Left cardiac atrium (tissue), 4 donors: ENCODE measurements around the gene ZNF844. TPM values are rescaled to one million over a fixed set of nuclear protein-coding genes. Genes with fewer than 3 reads are reported as not detected.
A peak's percentile ranks its signal among the peaks of the same experiment; 100 is the strongest.
"Not testable (repeated sequence)": the region's sequence is repeated elsewhere in the genome, so short reads cannot be mapped to it uniquely, and the experiment has no call there.

Source experiments
- ATAC-seq, 2 donors: fragments of 200-7000 bp; cut with Tn5 transposase; one replicate each; pipeline ENCODE4 v1.9.1; 2020; ENCODE audit warnings: mild to moderate bottlenecking in 2 of 2, moderate library complexity in 2 of 2
- DNase-seq: peaks from one replicate; pipeline ENCODE4 v3.0.0-alpha.2; 2020
- intact Hi-C, 2 donors: fragments of 100-400 bp; cut with DNase I; formaldehyde crosslinking; loops; one replicate each; pipeline versions ENCODE4 v1.14.1 to v1.15.1; 2022 to 2023
- long read RNA-seq: library from polyadenylated mRNA; unstranded; transcript quantifications from one replicate; pipeline ENCODE4 v2.0.0, GENCODE V29; 2021
- total RNA-seq, 2 donors: library from RNA; stranded (reverse); fragmentation: NEBNext Ultra II Directional; extraction: Animal tissue kit (Norgen Biotek cat#: 25700); gene quantifications; one replicate each; pipeline ENCODE4 v1.2.1, GENCODE V29; 2021
- donor health status: DM: no; HTN: yes; CAD: no.
- donor health status: DM: no; HTN: yes; CAD: no; lungs with severe emphysema.
- donor health status: DM: yes; HTN: yes; CAD: no.
- donor health status: Dilated cardiomyopathy.

Gene ZNF844
- total RNA-seq = 10 to 100 TPM; 10.5 to 11.6 TPM
- long read RNA-seq, full-length matches to known transcripts = 1 of 1 reads
- long read RNA-seq, partial matches to known transcripts = 0 of 1 reads
- long read RNA-seq, other reads (novel, unspliced or antisense) = 0 of 1 reads

- intact Hi-C loops = loop anchor here in 1 of 2 donors (5.0 kb wide), 1 partner anchor 77 kb away; the partner anchor contains the start of gene ZNF20
- ATAC-seq (peak; percentile 99), DNase-seq (peak; percentile 98)
Observed at GRCh38 chr19:12064590-12065538, at the start of gene ZNF844. ZNF844 (plus strand) TSS chr19:12064731; CDS start chr19:12064874, 143 bp downstream.

- DNase-seq (no peak), ATAC-seq (no peak)
- intact Hi-C loops = no loop called here
Observed at GRCh38 chr19:12015015-12015752, 49.3 kb upstream of the ZNF844 start.

DNA sequence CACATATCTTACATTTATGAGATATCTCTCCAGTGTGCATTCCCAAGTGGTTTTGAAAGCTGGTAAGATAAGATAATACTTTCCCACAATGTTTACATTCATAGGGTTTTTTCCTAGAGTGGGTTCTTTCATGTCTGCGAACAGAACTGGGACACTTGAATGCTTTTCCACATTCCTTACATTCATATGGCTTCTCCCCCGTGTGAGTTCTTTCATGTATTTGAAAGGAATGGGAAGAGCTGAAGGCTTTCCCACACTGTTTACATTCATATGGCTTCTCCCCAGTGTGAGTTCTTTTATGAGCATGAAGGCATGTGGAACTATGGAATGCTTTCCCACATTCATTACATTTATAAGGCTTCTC is 48.8 kb upstream of the ZNF844 start:
- no peak for ATAC-seq
- no peak for DNase-seq
- intact Hi-C loops = no loop called here

DNA sequence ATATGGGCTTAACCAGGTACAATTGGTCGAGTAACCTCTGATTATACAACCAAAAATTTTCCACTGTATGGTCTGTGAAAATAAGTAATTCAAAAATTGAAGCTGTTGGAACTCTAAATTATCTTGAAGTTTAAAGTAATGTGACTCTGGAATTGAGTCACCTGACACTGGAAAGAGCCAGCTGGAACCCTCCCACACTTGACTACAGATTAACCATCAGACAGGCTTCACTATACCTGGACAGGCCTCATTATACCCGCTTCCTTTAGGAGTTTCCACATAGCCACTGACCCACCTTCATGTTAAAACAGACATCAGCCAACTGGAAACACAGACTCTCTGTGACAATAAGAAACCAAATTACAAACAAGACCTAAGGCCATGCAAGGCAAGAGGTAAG is 30.3 kb upstream of the ZNF844 start:
- ATAC-seq (no peak), DNase-seq (no peak)
- intact Hi-C loops = no loop called here

DNA sequence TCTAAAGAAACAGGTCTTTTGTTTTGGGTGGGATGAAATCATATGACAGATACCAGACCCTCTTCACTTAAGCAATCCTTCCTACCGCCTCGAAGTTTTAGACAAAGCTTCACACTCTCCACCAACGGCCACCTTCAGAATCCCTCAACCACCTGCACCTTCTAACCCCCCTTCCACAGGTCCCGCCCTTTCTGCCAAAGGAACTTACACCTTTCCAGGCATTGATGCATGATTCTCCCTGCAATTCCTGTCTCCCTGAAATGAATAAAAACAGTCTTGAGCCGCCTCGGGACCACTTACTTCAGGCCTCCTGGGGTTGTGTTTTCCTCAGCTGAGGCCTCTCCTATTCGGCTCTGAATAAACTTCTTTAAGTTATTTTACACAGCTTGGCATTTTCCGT is 29.9 kb upstream of the ZNF844 start:
- intact Hi-C loops = no loop called here
- no peak for DNase-seq
- ATAC-seq = no peak

DNA sequence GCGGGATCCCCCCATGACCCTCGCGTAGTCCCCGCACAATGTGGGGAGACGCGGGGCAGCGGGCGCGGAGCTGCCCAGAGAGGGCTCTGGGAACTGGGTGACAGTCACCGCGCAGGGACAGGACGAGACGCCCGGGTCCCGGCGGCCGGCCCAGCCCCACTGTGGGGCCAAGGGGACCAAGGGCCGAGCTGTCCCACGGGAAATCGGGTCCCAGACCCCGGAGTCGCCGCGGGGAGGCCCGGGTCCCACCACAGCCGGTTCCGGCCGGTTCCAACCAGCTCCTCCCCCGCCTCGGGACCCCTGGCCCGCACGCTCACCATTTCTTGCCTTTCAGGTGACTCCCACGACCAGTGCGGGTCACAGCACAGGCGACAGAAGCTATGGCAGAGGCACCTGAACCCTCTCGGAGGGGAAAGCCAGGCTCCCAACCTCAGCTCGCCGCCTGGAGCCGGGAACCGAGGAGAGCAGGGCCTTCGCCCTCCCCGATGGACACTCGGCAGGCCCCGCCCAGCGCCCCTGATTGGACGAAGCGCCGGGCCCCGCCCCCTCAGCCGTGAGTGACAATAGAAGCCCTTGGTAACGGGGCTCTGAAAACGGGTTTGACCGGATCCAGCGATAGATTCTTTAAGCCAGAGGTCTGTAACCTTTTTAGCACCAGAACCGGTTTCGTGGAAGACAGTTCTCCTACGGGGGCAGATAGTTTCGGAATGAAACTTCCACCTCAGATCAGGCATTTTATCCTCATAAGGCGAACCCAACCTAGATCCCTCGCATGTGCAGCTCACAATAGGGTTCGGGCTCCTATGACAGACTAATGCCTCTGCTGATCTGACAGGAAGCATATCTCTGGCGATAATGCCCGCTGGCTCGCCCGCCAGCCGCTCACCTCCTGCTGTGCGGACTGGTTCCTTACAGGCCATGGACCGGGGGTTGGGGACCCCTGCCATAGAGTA is 29.0 kb upstream of the ZNF844 start, which contains the start of gene ZNF433:
Gene ZNF433 (minus strand): TSS at position 460 of the 953 bp plus-strand sequence. CDS start 140 bp downstream, at position 320.
- ATAC-seq = peak; percentile 100
- DNase-seq = peak; percentile 96
- intact Hi-C loops = no loop called here

DNA sequence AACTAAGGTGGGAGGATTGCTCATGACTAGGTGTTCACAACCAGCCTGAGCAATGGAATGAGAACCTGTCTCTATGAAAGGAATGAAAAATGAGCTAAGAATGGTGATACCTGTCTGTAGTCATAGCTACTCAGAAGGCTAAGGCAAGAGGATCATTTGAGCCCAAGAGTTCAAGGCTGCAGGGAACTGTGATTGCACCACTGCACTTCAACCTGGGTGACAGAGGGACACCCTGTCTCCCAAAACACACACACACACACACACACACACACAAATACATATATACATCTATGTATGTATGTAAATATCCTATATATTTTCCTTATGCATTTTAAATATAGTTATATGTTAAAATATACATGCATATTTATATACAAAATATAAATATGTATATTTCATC is 21.6 kb upstream of the ZNF844 start:
- intact Hi-C loops = no loop called here
- DNase-seq (no peak), ATAC-seq (no peak)

GRCh38 chr19:12043752-12044422 is 20.6 kb upstream of the ZNF844 start:
- intact Hi-C loops = no loop called here
- ATAC-seq = no peak
- DNase-seq = no peak

DNA sequence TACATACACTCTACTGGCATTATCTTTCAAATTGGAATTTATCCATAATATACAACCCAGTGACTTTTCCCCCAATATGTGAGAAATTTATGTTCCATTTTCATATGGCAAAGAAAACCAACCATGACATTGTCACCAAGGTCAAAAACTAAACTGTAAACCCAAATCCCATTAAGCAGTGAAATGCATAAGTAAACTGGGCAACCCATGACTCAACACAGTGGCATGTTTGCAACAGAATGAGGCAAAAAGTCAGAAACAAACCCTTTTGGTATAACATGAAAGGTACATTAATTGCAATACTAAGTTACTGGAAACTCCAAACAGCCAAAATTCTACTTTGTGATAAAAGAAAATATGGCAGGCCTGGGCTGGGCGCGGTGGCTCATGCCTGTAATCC is 16.7 kb upstream of the ZNF844 start:
- ATAC-seq (no peak), DNase-seq (no peak)
- intact Hi-C loops = no loop called here

DNA sequence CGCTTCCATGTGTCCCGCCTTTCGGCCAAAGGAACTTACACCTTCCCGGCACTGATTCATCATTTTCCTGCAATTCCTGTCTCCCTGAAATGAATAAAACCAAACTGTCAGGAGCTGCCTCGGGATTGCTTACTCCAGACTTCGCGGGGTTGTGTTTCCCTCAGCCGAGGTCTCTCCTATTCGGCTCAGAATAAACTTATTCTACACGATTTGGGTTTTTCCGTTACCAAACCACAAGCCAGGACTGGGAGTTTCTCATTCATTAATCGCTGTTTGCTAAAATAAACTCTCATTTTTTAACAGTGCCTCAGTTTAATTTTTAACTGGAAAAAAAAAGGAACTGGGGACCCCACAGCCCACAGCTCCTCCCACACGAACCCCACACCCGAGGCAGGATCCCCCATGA is 12.4 kb upstream of the ZNF844 start:
- DNase-seq = no peak
- ATAC-seq = peak in 1 of 2 donors; percentile 20
- intact Hi-C loops = loop anchor here in 1 of 2 donors (5.0 kb wide), 1 partner anchor 90 kb away; no protein-coding TSS in a partner anchor

- peak; percentile 100 for ATAC-seq
- peak; percentile 93 for DNase-seq
- intact Hi-C loops = loop anchor here in 1 of 2 donors (5.0 kb wide), 1 partner anchor 90 kb away; no protein-coding TSS in a partner anchor
Observed at GRCh38 chr19:12052497-12053169, 11.9 kb upstream of the ZNF844 start, which contains the start of gene ZNF878. ZNF878 (minus strand) TSS chr19:12052961; CDS start chr19:12052801, 160 bp downstream.

DNA sequence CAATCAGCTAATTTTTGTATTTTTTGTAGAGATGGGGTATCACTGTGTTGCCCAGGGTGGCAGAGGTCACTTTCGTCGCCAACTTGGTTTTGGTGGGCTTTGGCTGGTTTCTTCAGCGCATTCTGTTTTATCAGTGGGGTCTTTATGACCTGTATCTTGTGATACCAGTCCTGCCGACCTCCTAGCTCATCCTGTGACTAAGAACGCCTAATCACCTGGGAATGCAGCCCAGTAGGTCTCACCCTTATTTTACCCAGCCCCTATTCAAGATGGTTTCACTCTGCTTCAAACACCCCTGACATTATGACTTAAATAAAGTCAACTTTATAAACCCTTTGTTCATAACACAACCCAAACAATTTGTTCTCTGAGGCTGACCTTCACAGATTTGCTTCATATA is 8.7 kb upstream of the ZNF844 start:
- intact Hi-C loops = no loop called here
- ATAC-seq = no peak
- DNase-seq = no peak

DNA sequence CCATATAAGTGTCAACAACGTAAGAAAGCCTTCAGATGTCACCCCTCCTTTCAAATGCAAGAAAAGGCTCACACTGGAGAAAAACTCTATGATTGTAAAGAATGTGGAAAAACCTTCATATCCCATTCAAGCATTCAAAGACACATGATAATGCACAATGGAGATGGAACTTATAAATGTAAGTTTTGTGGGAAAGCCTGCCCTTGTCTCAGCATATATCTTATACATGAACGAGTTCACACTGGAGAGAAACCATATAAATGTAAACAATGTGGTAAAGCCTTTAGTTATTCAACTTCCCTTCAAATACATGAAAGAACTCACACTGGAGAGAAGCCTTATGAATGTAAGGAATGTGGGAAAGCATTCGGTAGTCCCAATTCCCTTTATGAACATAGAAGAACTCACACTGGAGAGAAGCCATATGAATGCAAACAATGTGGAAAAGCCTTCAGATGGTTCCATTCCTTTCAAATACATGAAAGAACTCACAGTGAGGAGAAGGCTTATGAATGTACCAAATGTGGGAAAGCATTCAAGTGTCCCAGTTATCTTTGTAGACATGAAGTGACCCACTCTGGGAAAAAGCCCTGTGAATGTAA is 11.1 kb downstream of the ZNF844 start:
- DNase-seq (no peak), ATAC-seq (no peak)
- intact Hi-C loops = no loop called here

GRCh38 chr19:12076331-12076730 is 11.8 kb downstream of the ZNF844 start:
- DNase-seq, intact Hi-C loops, ATAC-seq: not testable (repeated sequence)

DNA sequence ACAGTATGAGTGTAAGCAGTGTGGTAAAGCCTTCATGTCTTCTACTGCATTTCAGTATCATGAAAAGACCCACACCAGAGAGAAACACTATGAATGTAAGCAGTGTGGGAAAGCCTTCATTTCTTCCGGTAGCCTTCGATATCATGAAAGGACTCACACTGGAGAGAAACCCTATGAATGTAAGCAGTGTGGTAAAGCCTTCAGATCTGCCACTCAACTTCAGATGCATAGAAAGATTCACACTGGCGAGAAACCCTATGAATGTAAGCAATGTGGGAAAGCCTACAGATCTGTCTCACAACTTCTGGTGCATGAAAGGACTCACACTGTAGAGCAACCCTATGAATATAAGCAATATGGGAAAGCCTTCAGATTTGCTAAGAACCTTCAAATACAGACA is 12.8 kb downstream of the ZNF844 start:
- intact Hi-C loops = no loop called here
- no peak for ATAC-seq
- no peak for DNase-seq

- intact Hi-C loops, ATAC-seq, DNase-seq: not testable (repeated sequence)
Observed at GRCh38 chr19:12083336-12083735, 18.8 kb downstream of the ZNF844 start.
